ENCODE data around the gene PAFAH1B1. TPM values are rescaled to one million over a fixed set of nuclear protein-coding genes. Genes with fewer than 3 reads are reported as not detected.

Gene PAFAH1B1
- total RNA-seq, 1 experiment from 2014 or later, result 114 TPM

DNA sequence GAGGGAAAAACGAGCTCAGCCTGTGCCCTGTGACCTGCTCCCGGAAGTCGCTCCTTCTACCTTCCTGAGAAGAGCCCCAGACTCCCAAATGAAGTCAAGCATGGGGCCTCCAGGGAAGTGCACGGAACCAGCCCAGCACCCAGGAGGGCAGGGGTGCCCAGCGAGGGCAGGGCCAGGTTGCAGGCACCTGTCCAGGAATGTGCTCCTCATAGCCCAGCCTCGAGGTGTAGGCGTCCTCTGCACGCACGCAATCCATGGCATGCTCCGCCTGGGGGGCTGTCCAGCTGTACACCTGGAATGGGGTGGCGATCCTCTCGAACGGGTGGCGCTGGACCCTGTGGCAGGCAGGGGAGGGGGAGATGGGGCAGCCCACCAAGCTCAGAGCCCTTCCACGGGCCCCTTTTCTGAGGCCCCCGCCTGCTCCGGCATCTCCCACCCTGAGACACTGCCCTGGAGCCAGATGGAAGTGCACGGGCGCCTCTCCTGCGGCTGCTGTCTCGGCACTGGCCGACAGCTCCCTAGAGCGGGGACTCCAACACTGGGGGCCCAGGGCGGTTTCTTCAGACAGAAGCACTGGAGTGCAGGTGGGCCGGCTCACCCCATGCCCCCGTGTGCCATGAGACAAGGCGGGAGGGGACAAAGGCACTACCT lies 107.2 kb downstream of the PAFAH1B1 start:
- peaks cover 10% of the 10 kb centered on the region for H3K4me1 Mint-ChIP-seq
- no peak overlapping the region for H3K4me3 Mint-ChIP-seq
- no peak for TF ChIP-seq CREB1 (CRISPR knock-in tag; IDR thresholded peaks at IDR 0.05)
- no peak for TF ChIP-seq CREM (CRISPR knock-in tag; IDR thresholded peaks at IDR 0.05)
- no peak for TF ChIP-seq NFE2L1 (CRISPR knock-in tag; IDR thresholded peaks at IDR 0.05)
- TF ChIP-seq, protein P1, sequence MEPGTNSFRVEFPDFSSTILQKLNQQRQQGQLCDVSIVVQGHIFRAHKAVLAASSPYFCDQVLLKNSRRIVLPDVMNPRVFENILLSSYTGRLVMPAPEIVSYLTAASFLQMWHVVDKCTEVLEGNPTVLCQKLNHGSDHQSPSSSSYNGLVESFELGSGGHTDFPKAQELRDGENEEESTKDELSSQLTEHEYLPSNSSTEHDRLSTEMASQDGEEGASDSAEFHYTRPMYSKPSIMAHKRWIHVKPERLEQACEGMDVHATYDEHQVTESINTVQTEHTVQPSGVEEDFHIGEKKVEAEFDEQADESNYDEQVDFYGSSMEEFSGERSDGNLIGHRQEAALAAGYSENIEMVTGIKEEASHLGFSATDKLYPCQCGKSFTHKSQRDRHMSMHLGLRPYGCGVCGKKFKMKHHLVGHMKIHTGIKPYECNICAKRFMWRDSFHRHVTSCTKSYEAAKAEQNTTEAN (CRISPR knock-in tag; IDR thresholded peaks at IDR 0.05), result no peak
- no peak for TF ChIP-seq ESRRA (CRISPR knock-in tag; IDR thresholded peaks at IDR 0.05; ENCODE audit: borderline replicate concordance)
- TF ChIP-seq PRDM15 (CRISPR knock-in tag; IDR thresholded peaks at IDR 0.05), result no peak
- no peak for TF ChIP-seq ZNF138 (CRISPR knock-in tag; conservative IDR thresholded peaks at IDR 0.05)
- no peak for TF ChIP-seq ZNF512 (CRISPR knock-in tag; IDR thresholded peaks at IDR 0.05; ENCODE audit: borderline replicate concordance)
- CTCF ChIA-PET, result interaction anchor here (0.9 kb wide), 1 partner anchor 318 kb away, joined by 3 read pairs; no protein-coding TSS in a partner anchor
- H3K27me3 Mint-ChIP-seq (ENCODE audit: low read depth), result no peaks in the 10 kb centered on the region
- peaks cover 20% of the 10 kb centered on the region for H3K36me3 Mint-ChIP-seq
- DNase-seq (ENCODE audit: low spot score) (peak; percentile 8), ATAC-seq (no peak)
- H3K9me3 Mint-ChIP-seq, result no peaks in the 10 kb centered on the region
- H3K27ac Mint-ChIP-seq, result no peak overlapping the region; the same call in 1 of the 2 replicates
- POLR2A ChIA-PET, result no interaction called here

DNA sequence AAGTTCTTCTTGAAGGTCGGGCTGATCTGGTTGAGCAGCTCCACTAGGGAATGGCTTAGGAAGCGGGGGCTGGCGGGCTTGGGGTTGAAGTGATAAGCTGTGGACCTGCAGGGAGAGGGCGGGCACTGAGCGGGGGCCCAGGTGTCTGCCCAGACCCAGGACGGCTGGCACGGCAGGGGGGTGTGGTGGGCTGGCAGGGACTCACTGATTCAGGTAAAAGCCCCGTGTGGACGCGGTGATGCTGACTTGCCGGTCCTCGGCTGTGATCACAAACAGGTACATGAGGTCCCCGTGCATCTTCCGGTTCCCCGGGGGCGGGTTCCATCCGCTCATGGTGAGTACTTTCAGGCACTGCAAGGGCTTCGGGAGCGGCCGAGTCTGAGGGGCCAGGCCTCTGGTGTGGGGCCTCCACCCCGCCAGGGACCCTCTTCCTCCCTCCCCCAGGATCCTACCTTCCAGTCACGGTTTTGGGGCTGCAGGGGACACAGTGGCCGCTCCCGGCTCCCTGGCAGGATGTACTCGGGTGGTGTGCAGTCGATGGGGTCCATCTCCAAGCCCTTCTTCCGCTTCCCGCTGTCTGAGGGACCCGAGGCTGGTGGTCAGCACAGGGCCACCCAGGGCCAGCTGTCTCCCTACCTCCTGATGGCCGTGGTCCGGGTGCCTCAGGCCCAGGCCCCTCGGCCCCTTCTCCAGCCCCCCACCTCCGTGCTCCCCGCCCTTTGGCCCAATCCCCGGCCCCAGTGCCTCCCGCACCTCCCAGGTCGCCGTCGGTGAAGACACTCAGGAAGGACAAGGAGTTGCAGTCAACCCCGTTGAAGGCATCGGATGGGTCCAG lies 107.9 kb downstream of the PAFAH1B1 start:
- Mint-ChIP-seq H3K4me1 (peaks cover 14% of the 10 kb centered on the region), H3K9me3 (no peaks in the 10 kb centered on the region), H3K4me3 (no peak overlapping the region), H3K27me3 (ENCODE audit: low read depth) (no peaks in the 10 kb centered on the region), H3K27ac (no peak overlapping the region), H3K36me3 (peaks cover 20% of the 10 kb centered on the region)
- POLR2A ChIA-PET, result no interaction called here
- ATAC-seq (no peak), DNase-seq (ENCODE audit: low spot score) (peak; percentile 10)
- TF ChIP-seq PRRX2 (CRISPR knock-in tag; IDR thresholded peaks at IDR 0.05) (no peak), NFYB (CRISPR knock-in tag; conservative IDR thresholded peaks at IDR 0.05; ENCODE audit: low read depth) (no peak), ZBTB21 (CRISPR knock-in tag; IDR thresholded peaks at IDR 0.05; ENCODE audit: borderline replicate concordance) (no peak), TEAD4 (CRISPR knock-in tag; IDR thresholded peaks at IDR 0.05) (no peak), CBFB (CRISPR knock-in tag; IDR thresholded peaks at IDR 0.05; ENCODE audit: low read depth) (no peak)
- TF ChIP-seq, protein P2, sequence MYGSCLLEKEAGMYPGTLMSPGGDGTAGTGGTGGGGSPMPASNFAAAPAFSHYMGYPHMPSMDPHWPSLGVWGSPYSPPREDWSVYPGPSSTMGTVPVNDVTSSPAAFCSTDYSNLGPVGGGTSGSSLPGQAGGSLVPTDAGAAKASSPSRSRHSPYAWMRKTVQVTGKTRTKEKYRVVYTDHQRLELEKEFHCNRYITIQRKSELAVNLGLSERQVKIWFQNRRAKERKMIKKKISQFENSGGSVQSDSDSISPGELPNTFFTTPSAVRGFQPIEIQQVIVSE (CRISPR knock-in tag; IDR thresholded peaks at IDR 0.05; ENCODE audit: borderline replicate concordance), result no peak
- CTCF ChIA-PET, result interaction anchor here (1.9 kb wide), 1 partner anchor 319 kb away, joined by 9 read pairs; no protein-coding TSS in a partner anchor

Measured in WTC11 (cell line).